Retinal pigment epithelial cell (primary cell): ENCODE results near the gene GARS1.

Experiments
- DNase-seq: peaks from one replicate; pipeline ENCODE4 v3.0.0-alpha.2; 2010; ENCODE audit warnings: low read depth
- H3K4me3 ChIP-seq: 2 replicates; pipeline ENCODE4 v1.5.1; 2011; ENCODE audit warnings: mild to moderate bottlenecking, low read length, control low read depth, moderate library complexity
- TF ChIP-seq, protein P1 (sequence below): conservative IDR thresholded peaks from 2 replicates; pipeline ENCODE4 v1.5.1; 2011; ENCODE audit warnings: low read depth, low read length, control low read depth, inconsistent platforms

GARS1 gene

DNA sequence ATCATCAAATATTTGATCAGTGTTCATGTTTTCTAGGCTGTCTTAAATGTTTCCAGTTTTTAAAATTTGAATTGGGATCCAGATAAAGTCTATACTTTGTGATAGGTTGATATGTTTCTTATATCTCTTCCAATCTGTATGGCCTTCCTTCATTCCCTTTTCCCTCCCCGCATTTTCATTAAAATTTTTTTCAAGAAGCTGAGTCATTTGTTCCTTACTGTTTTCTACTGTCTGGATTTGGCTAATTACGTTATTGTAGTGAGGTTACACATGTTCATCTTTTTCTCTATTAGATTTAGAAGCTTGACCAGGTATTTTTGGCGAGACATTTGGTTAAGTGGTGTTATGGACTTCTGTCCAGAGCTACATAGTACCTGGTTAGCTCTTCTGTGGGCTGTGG is 11.2 kb downstream of the GARS1 start:
- TF ChIP-seq, protein P1, sequence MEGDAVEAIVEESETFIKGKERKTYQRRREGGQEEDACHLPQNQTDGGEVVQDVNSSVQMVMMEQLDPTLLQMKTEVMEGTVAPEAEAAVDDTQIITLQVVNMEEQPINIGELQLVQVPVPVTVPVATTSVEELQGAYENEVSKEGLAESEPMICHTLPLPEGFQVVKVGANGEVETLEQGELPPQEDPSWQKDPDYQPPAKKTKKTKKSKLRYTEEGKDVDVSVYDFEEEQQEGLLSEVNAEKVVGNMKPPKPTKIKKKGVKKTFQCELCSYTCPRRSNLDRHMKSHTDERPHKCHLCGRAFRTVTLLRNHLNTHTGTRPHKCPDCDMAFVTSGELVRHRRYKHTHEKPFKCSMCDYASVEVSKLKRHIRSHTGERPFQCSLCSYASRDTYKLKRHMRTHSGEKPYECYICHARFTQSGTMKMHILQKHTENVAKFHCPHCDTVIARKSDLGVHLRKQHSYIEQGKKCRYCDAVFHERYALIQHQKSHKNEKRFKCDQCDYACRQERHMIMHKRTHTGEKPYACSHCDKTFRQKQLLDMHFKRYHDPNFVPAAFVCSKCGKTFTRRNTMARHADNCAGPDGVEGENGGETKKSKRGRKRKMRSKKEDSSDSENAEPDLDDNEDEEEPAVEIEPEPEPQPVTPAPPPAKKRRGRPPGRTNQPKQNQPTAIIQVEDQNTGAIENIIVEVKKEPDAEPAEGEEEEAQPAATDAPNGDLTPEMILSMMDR = no peak
- no peak for DNase-seq
- no peak overlapping the region for H3K4me3 ChIP-seq

DNA sequence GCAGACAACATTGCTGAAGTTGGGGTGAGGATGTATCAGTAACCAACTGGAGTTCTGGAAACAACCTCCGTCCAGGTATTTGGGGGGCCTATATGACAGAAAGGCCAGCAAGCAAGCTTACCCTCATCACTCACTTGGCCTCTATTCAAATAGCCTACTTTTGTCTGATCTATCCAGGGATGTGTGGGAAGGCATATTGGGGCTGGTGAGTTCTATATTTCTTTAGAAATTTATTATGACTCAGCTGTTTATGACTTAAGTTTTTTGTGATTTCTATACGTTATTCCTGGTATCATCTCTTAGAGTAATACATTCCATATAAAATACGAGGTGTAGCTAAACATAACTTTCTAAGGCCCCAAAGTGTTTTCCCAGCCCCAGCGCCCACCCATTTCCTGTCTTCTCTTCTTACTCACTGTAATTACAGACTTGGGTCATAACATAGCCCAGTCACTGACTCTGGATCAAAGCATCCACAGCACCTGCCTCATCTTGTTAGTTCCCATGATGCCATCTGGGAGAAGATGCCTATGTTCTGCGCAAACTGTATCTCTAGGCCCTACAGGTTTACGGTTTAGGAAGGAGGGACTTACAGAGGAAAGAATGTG is 18.1 kb downstream of the GARS1 start:
- DNase-seq = no peak
- H3K4me3 ChIP-seq = no peak overlapping the region
- TF ChIP-seq, protein P1 = no peak

DNA sequence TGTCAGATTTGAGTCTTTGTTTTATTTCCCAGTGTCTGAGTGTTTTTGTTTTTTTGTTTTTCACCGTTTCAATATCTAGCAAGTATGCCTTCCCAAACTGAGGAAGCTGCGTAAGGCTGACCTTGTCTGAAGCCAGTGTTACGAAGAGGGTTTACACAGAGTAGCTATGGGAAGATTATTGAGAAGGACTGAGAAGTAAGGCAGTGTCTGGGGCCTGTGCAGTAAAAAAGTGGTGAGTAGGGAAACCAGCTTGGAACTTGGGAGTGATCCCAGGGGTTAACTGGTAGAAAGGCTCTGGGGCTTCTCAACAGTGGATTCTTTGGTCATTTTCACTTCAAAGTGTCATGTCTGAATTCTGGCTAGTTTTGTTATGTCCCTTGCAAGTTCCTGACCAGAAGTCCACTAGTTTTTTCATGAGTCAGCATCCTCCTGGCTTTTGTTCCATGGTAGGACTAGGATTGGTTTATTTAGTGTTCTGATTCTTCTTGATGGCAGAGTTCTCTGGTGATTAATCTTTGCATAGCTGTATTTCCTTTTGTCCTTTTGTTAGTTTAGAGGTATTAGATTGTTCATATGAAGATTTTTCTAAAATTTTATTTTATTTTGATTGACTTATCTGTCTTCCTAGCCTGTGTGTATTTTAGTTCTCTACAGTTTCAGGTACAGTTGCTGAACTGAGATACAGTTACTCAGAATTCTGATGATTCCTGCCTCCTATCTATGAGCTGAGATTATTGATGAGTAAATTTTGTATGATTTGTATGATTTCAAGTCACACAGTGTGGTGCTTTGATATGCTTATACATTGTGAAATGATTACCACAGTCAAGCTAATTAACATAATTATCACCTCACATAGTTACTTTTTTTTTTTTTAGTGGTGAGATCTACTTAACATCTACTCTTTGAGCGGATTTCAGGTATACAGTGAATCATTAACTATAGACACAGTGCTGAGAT is 19.0 kb downstream of the GARS1 start:
- H3K4me3 ChIP-seq = no peak overlapping the region
- TF ChIP-seq, protein P1 = no peak
- no peak for DNase-seq

DNA sequence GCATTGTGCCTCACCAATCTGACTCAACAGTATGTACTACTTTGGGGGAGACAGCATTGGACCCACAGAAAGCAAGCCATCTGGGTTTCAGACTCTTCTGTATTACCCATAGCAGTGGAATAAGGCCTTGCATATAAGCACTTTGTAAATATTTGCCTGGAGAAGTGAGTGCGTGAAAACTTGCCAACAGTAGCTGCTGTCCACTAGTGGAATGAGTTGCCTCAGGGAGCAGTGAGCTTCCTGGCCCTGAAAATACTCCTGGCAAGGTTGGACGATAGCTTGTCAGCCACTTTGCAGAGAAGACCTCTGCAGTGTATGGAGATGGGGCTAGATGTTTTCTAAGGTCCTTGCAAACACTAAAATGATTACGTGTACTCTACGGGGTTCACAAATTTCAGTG is 21.6 kb downstream of the GARS1 start:
- TF ChIP-seq, protein P1 = no peak
- no peak overlapping the region for H3K4me3 ChIP-seq
- no peak for DNase-seq

DNA sequence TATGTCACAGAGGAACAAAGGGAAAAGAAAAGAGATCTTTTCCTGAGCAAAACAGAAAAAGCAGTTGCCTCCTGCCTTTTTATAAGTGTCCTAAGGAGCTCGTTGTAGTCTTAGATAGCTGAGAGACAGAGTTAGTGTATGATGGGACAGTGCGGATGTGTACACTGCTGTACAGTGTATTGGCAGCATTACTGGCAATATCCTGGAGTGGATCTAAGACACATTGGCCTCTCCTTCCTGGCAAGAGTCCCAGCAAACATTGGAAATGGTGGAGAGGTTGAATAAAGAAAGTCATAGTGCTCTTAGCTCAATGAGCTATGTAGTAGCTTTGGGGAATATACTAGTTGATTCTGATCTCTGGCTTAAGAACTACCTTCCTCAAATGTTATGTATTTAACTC is 22.7 kb downstream of the GARS1 start:
- DNase-seq = no peak
- no peak overlapping the region for H3K4me3 ChIP-seq
- TF ChIP-seq, protein P1 = no peak

DNA sequence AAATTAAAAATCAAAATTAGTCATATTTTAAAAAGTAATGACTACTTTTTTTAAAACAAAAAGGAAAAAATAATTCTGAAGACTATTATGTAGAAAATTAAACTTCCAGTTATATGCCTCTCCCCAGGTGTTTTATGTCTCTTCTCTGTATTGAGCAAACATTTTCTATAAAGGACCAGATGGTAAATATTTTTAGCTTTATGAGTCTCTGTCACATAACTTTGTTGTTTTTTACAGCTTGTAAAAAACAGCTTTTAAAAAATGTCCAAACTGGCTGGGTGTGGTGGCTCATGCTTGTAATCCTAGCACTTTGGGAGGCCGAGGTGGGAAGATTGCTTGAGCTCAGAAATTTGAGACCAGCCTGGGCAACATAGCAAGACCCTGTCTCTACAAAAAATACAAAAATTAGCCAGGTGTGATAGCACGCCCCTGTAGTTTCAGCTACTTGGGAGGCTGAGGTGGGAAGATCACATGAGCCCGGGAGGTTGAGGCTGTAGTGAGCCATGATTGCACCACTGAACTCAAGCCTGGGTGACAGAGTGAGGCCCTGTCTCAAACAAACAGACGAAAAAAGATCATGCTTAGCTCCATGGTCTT is 23.5 kb downstream of the GARS1 start:
- no peak for DNase-seq
- H3K4me3 ChIP-seq = no peak overlapping the region
- TF ChIP-seq, protein P1 = no peak
